ENCODE results near the gene UGT1A8.
"Not testable (repeated sequence)": the region's sequence is repeated elsewhere in the genome, so short reads cannot be mapped to it uniquely, and the experiment has no call there.

The UGT1A8 gene

GRCh38 chr2:233689031-233689430, 71.6 kb downstream of the UGT1A8 start:
- no peak for DNase-seq

- no peak for DNase-seq
Measured at GRCh38 chr2:233689501-233689900, 72.1 kb downstream of the UGT1A8 start.

- no peak for DNase-seq
Measured at GRCh38 chr2:233690444-233690843, 73.0 kb downstream of the UGT1A8 start.

GRCh38 chr2:233691443-233692433, 74.3 kb downstream of the UGT1A8 start:
- DNase-seq: no peak

- DNase-seq: no peak
Measured at GRCh38 chr2:233692648-233693047, 75.2 kb downstream of the UGT1A8 start, which contains the start of gene UGT1A6. UGT1A6 (plus strand) TSS chr2:233692890; CDS start chr2:233693005, 115 bp downstream.

- no peak for DNase-seq
Measured at GRCh38 chr2:233693963-233694362, 76.5 kb downstream of the UGT1A8 start.

GRCh38 chr2:233698740-233699139, 81.3 kb downstream of the UGT1A8 start:
- DNase-seq: no peak

GRCh38 chr2:233699424-233700027, 82.1 kb downstream of the UGT1A8 start:
- no peak for DNase-seq

- no peak for DNase-seq
Measured at GRCh38 chr2:233700028-233700635, 82.7 kb downstream of the UGT1A8 start.

- not testable (repeated sequence) for DNase-seq
Measured at GRCh38 chr2:233700842-233701241, 83.4 kb downstream of the UGT1A8 start.

- no peak for DNase-seq
Measured at GRCh38 chr2:233702238-233702637, 84.8 kb downstream of the UGT1A8 start.

- no peak for DNase-seq
Measured at GRCh38 chr2:233705911-233706506, 88.6 kb downstream of the UGT1A8 start.

GRCh38 chr2:233706720-233707119, 89.3 kb downstream of the UGT1A8 start:
- no peak for DNase-seq

GRCh38 chr2:233707940-233708644, 90.7 kb downstream of the UGT1A8 start:
- DNase-seq: no peak

GRCh38 chr2:233708942-233709341, 91.5 kb downstream of the UGT1A8 start:
- DNase-seq: no peak

- DNase-seq: peak; percentile 14 to 26
Measured at GRCh38 chr2:233711312-233712008, 94.0 kb downstream of the UGT1A8 start.

- DNase-seq: no peak
Measured at GRCh38 chr2:233712611-233713261, 95.3 kb downstream of the UGT1A8 start, which contains the start of gene UGT1A5. UGT1A5 (plus strand) TSS chr2:233712907; CDS start chr2:233712992, 85 bp downstream.

- DNase-seq: no peak
Measured at GRCh38 chr2:233713262-233713615, 95.8 kb downstream of the UGT1A8 start.

- no peak for DNase-seq
Measured at GRCh38 chr2:233714121-233714520, 96.7 kb downstream of the UGT1A8 start.

- DNase-seq: no peak
Measured at GRCh38 chr2:233718552-233718951, 101.1 kb downstream of the UGT1A8 start, which contains the start of gene UGT1A4. UGT1A4 (plus strand) TSS chr2:233718736; CDS start chr2:233718821, 85 bp downstream.

- no peak for DNase-seq
Measured at GRCh38 chr2:233728723-233729301, 111.4 kb downstream of the UGT1A8 start, which contains the start of gene UGT1A3. UGT1A3 (plus strand) TSS chr2:233729042; CDS start chr2:233729127, 85 bp downstream.
